HG03571 (cell line): ENCODE data around the gene CDAN1.
"Not testable (repeated sequence)": the region's sequence is repeated elsewhere in the genome, so short reads cannot be mapped to it uniquely, and the experiment has no call there.

Experiments
- ATAC-seq: cut with Tn5 transposase; IDR thresholded peaks from one replicate; pipeline ENCODE4 v1.9.1; 2021; ENCODE audit not compliant: unreplicated experiment

CDAN1 gene

GRCh38 chr15:42736793-42737528 is at the start of gene CDAN1:
TSS of gene CDAN1 (minus strand) at chr15:42737128. CDS start at chr15:42737102, 26 bp downstream.
- ATAC-seq: peak; percentile 72

GRCh38 chr15:42785569-42785968 is 48.6 kb upstream of the CDAN1 start:
- no peak for ATAC-seq

DNA sequence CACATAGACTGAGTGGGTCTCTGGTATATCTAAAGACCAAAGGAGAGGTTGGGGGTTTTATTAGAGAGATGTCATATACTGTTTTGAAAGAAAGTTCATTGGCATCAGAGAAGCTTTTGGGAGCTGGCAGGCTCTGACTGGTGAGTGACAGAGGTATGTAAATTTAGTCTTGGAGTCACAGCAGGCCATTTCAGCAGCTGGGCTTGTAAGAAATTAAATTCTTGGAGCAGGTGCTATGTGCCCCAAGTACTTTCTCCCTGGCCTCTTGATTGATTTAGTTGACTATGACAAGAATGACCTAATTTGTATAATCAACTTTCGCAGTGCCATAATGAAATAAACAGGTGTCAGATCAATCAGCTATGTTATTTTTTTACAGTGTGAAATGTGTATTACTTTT is 47.8 kb upstream of the CDAN1 start:
- ATAC-seq: no peak

- no peak for ATAC-seq
Observed at GRCh38 chr15:42782716-42783115, 45.8 kb upstream of the CDAN1 start.

- no peak for ATAC-seq
Observed at GRCh38 chr15:42775416-42775815, 38.5 kb upstream of the CDAN1 start.

DNA sequence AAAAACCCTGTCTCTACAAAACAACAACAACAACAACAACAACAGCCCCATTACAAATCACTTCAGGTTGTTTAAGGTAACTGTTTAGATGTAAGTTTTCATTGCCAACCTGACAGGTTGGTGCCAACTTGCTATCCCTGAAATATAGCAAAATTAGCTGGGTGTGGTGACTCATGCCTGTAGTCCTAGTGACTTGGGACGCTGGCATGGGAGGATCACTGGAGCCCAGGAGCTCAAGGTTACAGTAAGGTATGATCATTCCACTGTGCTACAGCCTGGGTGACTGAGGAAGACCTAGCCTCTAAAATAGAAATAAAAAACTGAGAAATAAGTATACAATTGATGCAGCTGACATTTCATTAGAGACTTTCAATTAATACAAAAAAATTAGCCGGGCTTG is 36.0 kb upstream of the CDAN1 start:
- ATAC-seq: no peak

GRCh38 chr15:42772144-42772543 is 35.2 kb upstream of the CDAN1 start:
- ATAC-seq: no peak

- not testable (repeated sequence) for ATAC-seq
Observed at GRCh38 chr15:42766109-42766508, 29.2 kb upstream of the CDAN1 start.

DNA sequence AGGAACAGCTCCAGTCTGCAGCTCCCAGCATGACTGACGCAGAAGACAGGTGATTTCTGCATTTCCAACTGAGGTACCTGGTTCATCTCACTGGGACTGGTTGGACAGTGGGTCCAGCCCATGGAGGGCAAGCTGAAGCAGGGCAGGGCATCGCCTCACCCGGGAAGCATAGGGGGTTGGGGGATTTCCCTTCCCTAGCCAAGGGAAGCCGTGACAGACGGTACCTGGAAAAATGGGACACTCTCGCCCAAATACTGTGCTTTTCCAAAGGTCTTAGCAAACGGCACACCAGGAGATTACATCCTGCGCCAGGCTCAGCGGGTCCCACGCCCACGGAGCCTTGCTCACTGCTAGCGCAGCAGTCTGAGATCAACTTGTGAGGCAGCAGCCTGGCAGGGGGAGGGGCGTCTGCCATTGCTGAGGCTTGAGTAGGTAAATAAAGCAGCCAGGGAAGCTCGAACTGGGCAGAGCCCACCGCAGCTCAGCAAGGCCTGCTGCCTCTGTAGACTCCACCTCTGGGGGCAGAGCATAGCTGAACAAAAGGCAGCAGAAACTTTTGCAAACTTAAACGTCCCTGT is 27.3 kb upstream of the CDAN1 start:
- not testable (repeated sequence) for ATAC-seq

DNA sequence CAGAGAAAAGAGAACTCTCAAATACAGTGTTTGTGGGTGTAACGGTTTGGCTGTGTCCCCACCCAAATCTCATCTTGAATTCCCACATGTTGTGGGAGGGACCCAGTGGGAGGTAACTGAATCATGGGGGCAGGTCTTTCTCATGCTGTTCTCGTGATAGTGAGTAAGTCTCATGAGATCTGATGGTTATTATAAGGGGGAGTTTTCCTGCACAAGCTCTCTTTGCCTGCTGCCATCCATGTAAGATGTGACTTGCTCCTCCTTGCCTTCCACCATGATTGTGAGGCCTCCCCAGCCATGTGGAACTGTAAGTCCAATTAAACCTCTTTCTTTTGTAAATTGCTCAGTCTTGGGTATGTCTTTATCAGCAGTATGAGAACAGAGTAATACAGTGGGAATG is 24.9 kb upstream of the CDAN1 start:
- not testable (repeated sequence) for ATAC-seq

DNA sequence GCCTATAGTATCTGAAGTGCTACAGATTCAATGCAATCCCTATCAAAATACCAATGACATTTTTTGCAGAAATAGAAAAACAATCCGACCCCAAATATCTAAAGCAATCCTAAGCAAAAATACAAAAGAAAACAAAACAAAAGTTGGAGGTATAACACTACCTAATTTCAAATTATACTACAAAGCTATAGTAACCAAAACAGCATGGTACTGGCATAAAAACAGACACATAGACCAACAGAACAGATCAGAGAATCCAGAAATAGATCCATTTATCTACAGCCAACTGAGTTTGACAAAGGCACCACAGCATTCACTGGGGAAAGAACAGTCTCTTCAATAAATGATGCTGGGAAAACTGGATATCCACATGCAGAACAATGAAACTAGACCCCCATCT is 23.8 kb upstream of the CDAN1 start:
- no peak for ATAC-seq

GRCh38 chr15:42759093-42759492 is 22.2 kb upstream of the CDAN1 start:
- ATAC-seq: no peak

GRCh38 chr15:42750306-42750705 is 13.4 kb upstream of the CDAN1 start:
- ATAC-seq: no peak

DNA sequence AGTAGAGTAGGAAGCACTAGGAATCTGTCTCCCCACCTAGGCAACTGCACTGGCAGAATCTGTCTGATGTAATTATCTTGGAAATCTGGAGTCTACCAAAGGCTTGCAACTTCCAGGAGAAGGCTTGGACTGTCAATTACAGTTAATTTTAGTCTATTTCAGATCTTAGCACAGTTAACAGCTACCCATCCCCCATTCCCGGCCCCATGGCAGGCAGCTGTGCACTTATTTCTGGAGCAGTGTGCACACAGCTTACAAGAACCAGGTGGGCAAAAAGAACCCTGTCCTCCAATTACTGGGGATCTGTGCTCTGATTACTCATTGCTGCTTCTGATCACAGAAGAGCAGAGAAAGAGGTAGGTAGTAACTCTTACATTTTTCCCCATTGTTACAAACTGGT is 12.3 kb upstream of the CDAN1 start:
- no peak for ATAC-seq

GRCh38 chr15:42744195-42744594 is 7.3 kb upstream of the CDAN1 start:
- no peak for ATAC-seq

DNA sequence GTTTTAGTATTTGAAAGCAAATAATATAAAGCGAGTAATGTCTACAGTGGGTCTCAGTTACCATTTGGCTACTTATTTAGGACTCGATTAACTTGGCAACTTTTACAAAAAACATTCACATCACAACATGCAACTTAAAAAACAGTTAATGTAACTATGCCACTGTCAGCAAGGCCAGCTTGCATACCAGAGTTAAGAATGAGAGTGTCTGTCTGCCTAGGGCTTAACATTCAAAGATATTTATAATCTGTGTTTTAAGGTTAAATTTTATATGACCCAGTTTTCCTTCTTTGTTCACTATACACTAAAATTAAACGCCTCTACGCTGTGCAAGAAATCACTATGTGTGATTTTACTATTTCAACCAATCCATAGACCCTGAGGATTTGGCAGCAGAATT is 5.2 kb upstream of the CDAN1 start:
- no peak for ATAC-seq

- no peak for ATAC-seq
Observed at GRCh38 chr15:42741710-42742109, 4.8 kb upstream of the CDAN1 start.

DNA sequence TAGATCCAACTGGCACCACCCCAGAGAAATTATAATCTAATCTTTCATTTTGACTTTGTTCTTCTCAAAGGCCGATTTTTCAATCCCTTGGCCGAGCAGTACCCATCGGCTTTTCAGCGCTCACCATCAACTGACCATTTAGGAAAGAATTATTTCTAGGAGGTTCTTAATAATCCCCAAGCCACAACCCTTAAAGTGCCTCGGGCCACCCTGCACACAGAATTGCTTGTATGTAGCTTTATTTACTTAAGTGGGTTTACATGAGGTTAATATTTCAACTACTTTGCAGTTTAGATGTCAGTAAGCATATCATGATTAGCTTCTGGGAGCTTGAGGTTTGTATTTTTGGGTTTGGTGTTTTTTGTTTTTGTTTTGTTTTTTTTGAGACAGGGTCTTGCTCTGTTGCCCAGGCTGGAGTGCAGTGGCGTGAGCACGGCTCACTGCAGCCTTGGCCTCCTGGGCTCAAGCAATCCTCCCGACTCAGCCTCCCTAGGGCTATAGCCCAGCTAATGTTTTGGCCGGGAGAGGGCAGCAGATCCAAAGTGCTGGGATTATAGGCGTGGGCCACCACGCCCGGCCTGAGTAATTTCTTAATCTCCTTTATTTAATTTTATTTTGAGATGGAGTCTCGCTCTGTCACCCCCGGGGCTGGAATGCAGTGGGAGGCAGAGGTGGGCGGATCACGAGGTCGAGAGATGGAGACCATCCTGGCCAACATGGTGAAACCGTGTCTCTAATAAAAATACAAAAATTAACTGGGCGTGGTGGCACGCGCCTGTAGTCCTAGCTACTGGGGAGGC is 801 bp upstream of the CDAN1 start:
- ATAC-seq: no peak

GRCh38 chr15:42736178-42736792 is 643 bp downstream of the CDAN1 start:
- no peak for ATAC-seq

- no peak for ATAC-seq
Observed at GRCh38 chr15:42735382-42736165, 1.4 kb downstream of the CDAN1 start.
